A673 (cell line): Measurements from ENCODE around the gene IMMP2L. TPM values are rescaled to one million over a fixed set of nuclear protein-coding genes. Genes with fewer than 3 reads are reported as not detected.

Source experiments
- BruUV-seq: library from RNA; stranded (reverse); fragments of 400-500 nt; replicated peaks from 2 replicates; lab custom pipeline; 2021; lab: Mats Ljungman, UMichigan
- CTCF ChIA-PET: fragments of 300-600 bp; sonication (Branson Sonifier 250); formaldehyde crosslinking; loops from one replicate; lab custom pipeline; 2022; ENCODE audit warnings: antibody characterized with exemption; lab: Charles Lee
- POLR2A ChIA-PET: fragments of 300-600 bp; sonication (Branson Sonifier 250); formaldehyde crosslinking; loops from one replicate; lab custom pipeline; 2022; ENCODE audit warnings: antibody characterized with exemption; ENCODE audit not compliant: low non-redundant PET; lab: Charles Lee
- DNase-seq: peaks from one replicate; pipeline ENCODE4 v3.0.0-alpha.2; 2015; ENCODE audit warnings: low spot score
- H3K27ac ChIP-seq: fragments of 200-600 bp; sonication (generic); 2 replicates; pipeline ENCODE4 v1.5.1; 2016; ENCODE audit warnings: mixed run types, low read depth, mild to moderate bottlenecking, mixed read lengths, antibody characterized with exemption, low read length; ENCODE audit not compliant: poor library complexity, severe bottlenecking
- H3K27me3 ChIP-seq: fragments of 200-600 bp; sonication (generic); replicated peaks from 2 replicates; pipeline ENCODE4 v1.6.1; 2017; ENCODE audit warnings: mixed run types, low read depth, mild to moderate bottlenecking, mixed read lengths, antibody characterized with exemption, low read length; ENCODE audit not compliant: insufficient read depth, poor library complexity
- H3K36me3 ChIP-seq: fragments of 200-600 bp; sonication (generic); 2 replicates; pipeline ENCODE4 v1.6.1; 2016; ENCODE audit warnings: mixed run types, mild to moderate bottlenecking, mixed read lengths, antibody characterized with exemption, low read length; ENCODE audit not compliant: insufficient read depth, poor library complexity, severe bottlenecking
- H3K4me1 ChIP-seq: fragments of 200-600 bp; sonication (generic); 2 replicates; pipeline ENCODE4 v1.6.1; 2017; ENCODE audit warnings: mixed run types, mild to moderate bottlenecking, mixed read lengths, antibody characterized with exemption, low read length; ENCODE audit not compliant: insufficient read depth, poor library complexity, severe bottlenecking
- H3K4me3 ChIP-seq: fragments of 200-600 bp; sonication (generic); 2 replicates; pipeline ENCODE4 v1.5.1; 2016; ENCODE audit warnings: low read depth, mixed run types, mild to moderate bottlenecking, mixed read lengths, low read length; ENCODE audit not compliant: poor library complexity, severe bottlenecking
- H3K9me3 ChIP-seq: fragments of 200-600 bp; sonication (generic); 2 replicates; pipeline ENCODE4 v1.6.1; 2016; ENCODE audit warnings: mixed run types, low read depth, mild to moderate bottlenecking, mixed read lengths, antibody characterized with exemption, low read length; ENCODE audit not compliant: poor library complexity, severe bottlenecking
- CTCF ChIP-seq: fragments of 300-800, 200-600 bp; sonication (generic); conservative IDR thresholded peaks from 2 replicates; pipeline ENCODE4 v1.5.1; 2017; ENCODE audit warnings: low read depth, mild to moderate bottlenecking, antibody characterized with exemption, low read length, moderate library complexity, mixed read lengths
- EZH2 ChIP-seq: fragments of 200-600 bp; sonication (generic); IDR thresholded peaks from 2 replicates; pipeline ENCODE4 v1.6.1; 2017; ENCODE audit warnings: borderline replicate concordance, low read depth, mild to moderate bottlenecking, mixed read lengths, antibody characterized with exemption, low read length; ENCODE audit not compliant: poor library complexity, severe bottlenecking
- intact Hi-C: fragments of 100-400 bp; cut with micrococcal nuclease; formaldehyde crosslinking; loops from one replicate; pipeline ENCODE4 v1.10.0; 2022; ENCODE audit not compliant: unreplicated experiment
- total RNA-seq: library from RNA; stranded (reverse); gene quantifications from 2 replicates; pipeline ENCODE4 v1.2.3, GENCODE V29; 2021

Gene IMMP2L
- total RNA-seq, 1 experiment from 2014 or later: 10.0 TPM

- ChIA-PET POLR2A (no interaction called here), CTCF (no interaction called here)
- no TSS peak for BruUV-seq
- no peaks in the 10 kb centered on the region for H3K27me3 ChIP-seq
- no peaks in the 10 kb centered on the region for H3K9me3 ChIP-seq
- H3K27ac ChIP-seq: no peak overlapping the region
- H3K36me3 ChIP-seq: no peaks in the 10 kb centered on the region
- intact Hi-C loops: no loop called here
- DNase-seq: no peak
- H3K4me1 ChIP-seq: peaks cover 20% of the 10 kb centered on the region
- H3K4me3 ChIP-seq: no peak overlapping the region
- TF ChIP-seq EZH2 (no peak), CTCF (no peak)
Observed at GRCh38 chr7:111088328-111088727, 474.0 kb downstream of the IMMP2L start.

GRCh38 chr7:111086532-111086931, 475.8 kb downstream of the IMMP2L start:
- ChIA-PET POLR2A (no interaction called here), CTCF (interaction anchor here (0.7 kb wide), 1 partner anchor 52 kb away, joined by 17 read pairs; no protein-coding TSS in a partner anchor)
- Histone ChIP-seq H3K36me3 (no peaks in the 10 kb centered on the region), H3K27ac (no peak overlapping the region), H3K9me3 (no peaks in the 10 kb centered on the region), H3K27me3 (no peaks in the 10 kb centered on the region), H3K4me3 (no peak overlapping the region), H3K4me1 (peaks cover 7% of the 10 kb centered on the region)
- intact Hi-C loops: no loop called here
- DNase-seq: no peak
- BruUV-seq: no TSS peak
- TF ChIP-seq EZH2 (no peak), CTCF (no peak)

- Histone ChIP-seq H3K4me3 (no peak overlapping the region), H3K27ac (no peak overlapping the region), H3K9me3 (no peaks in the 10 kb centered on the region), H3K36me3 (no peaks in the 10 kb centered on the region), H3K4me1 (no peaks in the 10 kb centered on the region), H3K27me3 (no peaks in the 10 kb centered on the region)
- ChIA-PET CTCF (no interaction called here), POLR2A (no interaction called here)
- DNase-seq: no peak
- TF ChIP-seq EZH2: no peak
- no peak for TF ChIP-seq CTCF
- intact Hi-C loops: no loop called here
- no TSS peak for BruUV-seq
Observed at GRCh38 chr7:111085356-111085755, 476.9 kb downstream of the IMMP2L start.
